ENCODE measurements around the gene IL23R.

DNA sequence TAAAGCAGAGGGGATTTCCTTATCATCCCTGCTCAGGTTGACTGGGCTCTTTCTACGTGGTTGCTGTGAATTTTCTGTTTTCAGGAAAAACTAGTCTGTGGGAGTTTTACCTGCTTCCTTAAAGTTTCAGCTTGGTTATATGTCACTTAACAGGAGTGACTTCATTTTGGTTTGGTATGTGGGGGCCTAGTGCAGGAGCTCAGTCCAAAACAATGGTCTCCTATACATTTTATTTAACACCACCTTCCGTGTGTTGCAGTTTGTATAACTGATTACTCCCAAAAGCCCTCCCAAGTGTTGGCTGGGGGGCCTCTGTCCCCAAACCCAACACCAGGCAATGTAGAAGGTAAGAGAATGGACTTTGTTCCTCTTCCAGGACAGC, 5.3 kb downstream of the IL23R start:
- TF ChIP-seq, protein P1, sequence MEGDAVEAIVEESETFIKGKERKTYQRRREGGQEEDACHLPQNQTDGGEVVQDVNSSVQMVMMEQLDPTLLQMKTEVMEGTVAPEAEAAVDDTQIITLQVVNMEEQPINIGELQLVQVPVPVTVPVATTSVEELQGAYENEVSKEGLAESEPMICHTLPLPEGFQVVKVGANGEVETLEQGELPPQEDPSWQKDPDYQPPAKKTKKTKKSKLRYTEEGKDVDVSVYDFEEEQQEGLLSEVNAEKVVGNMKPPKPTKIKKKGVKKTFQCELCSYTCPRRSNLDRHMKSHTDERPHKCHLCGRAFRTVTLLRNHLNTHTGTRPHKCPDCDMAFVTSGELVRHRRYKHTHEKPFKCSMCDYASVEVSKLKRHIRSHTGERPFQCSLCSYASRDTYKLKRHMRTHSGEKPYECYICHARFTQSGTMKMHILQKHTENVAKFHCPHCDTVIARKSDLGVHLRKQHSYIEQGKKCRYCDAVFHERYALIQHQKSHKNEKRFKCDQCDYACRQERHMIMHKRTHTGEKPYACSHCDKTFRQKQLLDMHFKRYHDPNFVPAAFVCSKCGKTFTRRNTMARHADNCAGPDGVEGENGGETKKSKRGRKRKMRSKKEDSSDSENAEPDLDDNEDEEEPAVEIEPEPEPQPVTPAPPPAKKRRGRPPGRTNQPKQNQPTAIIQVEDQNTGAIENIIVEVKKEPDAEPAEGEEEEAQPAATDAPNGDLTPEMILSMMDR (IDR thresholded peaks at IDR 0.05; ENCODE audit: low read depth, low read length, missing input control), result no peak
- TF ChIP-seq TAF1 (conservative IDR thresholded peaks at IDR 0.05) (no peak), HNF4G (IDR thresholded peaks at IDR 0.05) (no peak), GABPA (IDR thresholded peaks at IDR 0.05 in 1 of 2, conservative IDR thresholded peaks at IDR 0.05 in 1 of 2) (no peak), RAD21 (IDR thresholded peaks at IDR 0.05) (no peak)
- TF ChIP-seq, protein P2, sequence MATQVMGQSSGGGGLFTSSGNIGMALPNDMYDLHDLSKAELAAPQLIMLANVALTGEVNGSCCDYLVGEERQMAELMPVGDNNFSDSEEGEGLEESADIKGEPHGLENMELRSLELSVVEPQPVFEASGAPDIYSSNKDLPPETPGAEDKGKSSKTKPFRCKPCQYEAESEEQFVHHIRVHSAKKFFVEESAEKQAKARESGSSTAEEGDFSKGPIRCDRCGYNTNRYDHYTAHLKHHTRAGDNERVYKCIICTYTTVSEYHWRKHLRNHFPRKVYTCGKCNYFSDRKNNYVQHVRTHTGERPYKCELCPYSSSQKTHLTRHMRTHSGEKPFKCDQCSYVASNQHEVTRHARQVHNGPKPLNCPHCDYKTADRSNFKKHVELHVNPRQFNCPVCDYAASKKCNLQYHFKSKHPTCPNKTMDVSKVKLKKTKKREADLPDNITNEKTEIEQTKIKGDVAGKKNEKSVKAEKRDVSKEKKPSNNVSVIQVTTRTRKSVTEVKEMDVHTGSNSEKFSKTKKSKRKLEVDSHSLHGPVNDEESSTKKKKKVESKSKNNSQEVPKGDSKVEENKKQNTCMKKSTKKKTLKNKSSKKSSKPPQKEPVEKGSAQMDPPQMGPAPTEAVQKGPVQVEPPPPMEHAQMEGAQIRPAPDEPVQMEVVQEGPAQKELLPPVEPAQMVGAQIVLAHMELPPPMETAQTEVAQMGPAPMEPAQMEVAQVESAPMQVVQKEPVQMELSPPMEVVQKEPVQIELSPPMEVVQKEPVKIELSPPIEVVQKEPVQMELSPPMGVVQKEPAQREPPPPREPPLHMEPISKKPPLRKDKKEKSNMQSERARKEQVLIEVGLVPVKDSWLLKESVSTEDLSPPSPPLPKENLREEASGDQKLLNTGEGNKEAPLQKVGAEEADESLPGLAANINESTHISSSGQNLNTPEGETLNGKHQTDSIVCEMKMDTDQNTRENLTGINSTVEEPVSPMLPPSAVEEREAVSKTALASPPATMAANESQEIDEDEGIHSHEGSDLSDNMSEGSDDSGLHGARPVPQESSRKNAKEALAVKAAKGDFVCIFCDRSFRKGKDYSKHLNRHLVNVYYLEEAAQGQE (IDR thresholded peaks at IDR 0.05), result no peak
- TF ChIP-seq, protein P3, sequence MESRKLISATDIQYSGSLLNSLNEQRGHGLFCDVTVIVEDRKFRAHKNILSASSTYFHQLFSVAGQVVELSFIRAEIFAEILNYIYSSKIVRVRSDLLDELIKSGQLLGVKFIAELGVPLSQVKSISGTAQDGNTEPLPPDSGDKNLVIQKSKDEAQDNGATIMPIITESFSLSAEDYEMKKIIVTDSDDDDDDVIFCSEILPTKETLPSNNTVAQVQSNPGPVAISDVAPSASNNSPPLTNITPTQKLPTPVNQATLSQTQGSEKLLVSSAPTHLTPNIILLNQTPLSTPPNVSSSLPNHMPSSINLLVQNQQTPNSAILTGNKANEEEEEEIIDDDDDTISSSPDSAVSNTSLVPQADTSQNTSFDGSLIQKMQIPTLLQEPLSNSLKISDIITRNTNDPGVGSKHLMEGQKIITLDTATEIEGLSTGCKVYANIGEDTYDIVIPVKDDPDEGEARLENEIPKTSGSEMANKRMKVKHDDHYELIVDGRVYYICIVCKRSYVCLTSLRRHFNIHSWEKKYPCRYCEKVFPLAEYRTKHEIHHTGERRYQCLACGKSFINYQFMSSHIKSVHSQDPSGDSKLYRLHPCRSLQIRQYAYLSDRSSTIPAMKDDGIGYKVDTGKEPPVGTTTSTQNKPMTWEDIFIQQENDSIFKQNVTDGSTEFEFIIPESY (IDR thresholded peaks at IDR 0.05), result no peak
- TF ChIP-seq, protein P4, sequence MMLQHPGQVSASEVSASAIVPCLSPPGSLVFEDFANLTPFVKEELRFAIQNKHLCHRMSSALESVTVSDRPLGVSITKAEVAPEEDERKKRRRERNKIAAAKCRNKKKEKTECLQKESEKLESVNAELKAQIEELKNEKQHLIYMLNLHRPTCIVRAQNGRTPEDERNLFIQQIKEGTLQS (IDR thresholded peaks at IDR 0.05), result no peak
- TF ChIP-seq, protein P5, sequence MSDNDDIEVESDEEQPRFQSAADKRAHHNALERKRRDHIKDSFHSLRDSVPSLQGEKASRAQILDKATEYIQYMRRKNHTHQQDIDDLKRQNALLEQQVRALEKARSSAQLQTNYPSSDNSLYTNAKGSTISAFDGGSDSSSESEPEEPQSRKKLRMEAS (IDR thresholded peaks at IDR 0.05), result no peak

All from liver (tissue), 3 donors.